OCI-LY7 (cell line): ENCODE data around the gene C1orf198. TPM values are rescaled to one million over a fixed set of nuclear protein-coding genes. Genes with fewer than 3 reads are reported as not detected.

Experiments
- BruUV-seq: library from RNA; stranded (reverse); fragments of 400-500 nt; replicated peaks from 2 replicates; lab custom pipeline; 2021; lab: Mats Ljungman, UMichigan
- CTCF ChIA-PET: fragments of 300-600 bp; sonication (Branson Sonifier 250); formaldehyde crosslinking; loops from one replicate; lab custom pipeline; 2022; ENCODE audit warnings: antibody characterized with exemption; ENCODE audit not compliant: unreplicated experiment; lab: Charles Lee
- POLR2A ChIA-PET: fragments of 300-600 bp; sonication (Branson Sonifier 250); formaldehyde crosslinking; loops from one replicate; lab custom pipeline; 2022; ENCODE audit warnings: antibody characterized with exemption; lab: Charles Lee
- DNase-seq: peaks from one replicate; pipeline ENCODE4 v3.0.0-alpha.2; 2015; ENCODE audit warnings: low spot score
- H2AFZ ChIP-seq: fragments of 200-600 bp; sonication (generic), shearing (Covaris generic); 2 replicates; pipeline ENCODE4 v1.6.1; 2014; ENCODE audit warnings: mild to moderate bottlenecking, antibody characterized with exemption, low read length, moderate library complexity
- H3K27ac ChIP-seq: fragments of 200-600 bp; sonication (generic); 2 replicates; pipeline ENCODE4 v1.5.1; 2014; ENCODE audit warnings: mixed run types, low read depth, mild to moderate bottlenecking, moderate library complexity, low read length, inconsistent platforms; ENCODE audit not compliant: poor library complexity, severe bottlenecking
- H3K36me3 ChIP-seq: fragments of 200-600 bp; sonication (generic); 2 replicates; pipeline ENCODE4 v1.6.1; 2014; ENCODE audit warnings: mild to moderate bottlenecking, antibody characterized with exemption, low read length, moderate library complexity, mixed read lengths; ENCODE audit not compliant: insufficient read depth
- H3K4me1 ChIP-seq: fragments of 200-600 bp; sonication (generic); 2 replicates; pipeline ENCODE4 v1.5.1; 2014; ENCODE audit warnings: mild to moderate bottlenecking, low read length; ENCODE audit not compliant: insufficient read depth, poor library complexity, severe bottlenecking
- H3K4me2 ChIP-seq: fragments of 200-600 bp; sonication (generic); 2 replicates; pipeline ENCODE4 v1.6.1; 2014; ENCODE audit warnings: mild to moderate bottlenecking, low read length
- H3K4me3 ChIP-seq: fragments of 200-600 bp; sonication (generic); 2 replicates; pipeline ENCODE4 v1.5.1; 2014; ENCODE audit warnings: mild to moderate bottlenecking, low read depth, low read length; ENCODE audit not compliant: poor library complexity, severe bottlenecking
- H3K79me2 ChIP-seq: fragments of 200-600 bp; sonication (generic); 2 replicates; pipeline ENCODE4 v1.6.1; 2016; ENCODE audit warnings: low read depth, mild to moderate bottlenecking, low read length, moderate library complexity, mixed read lengths; ENCODE audit not compliant: insufficient read depth
- H3K9me2 ChIP-seq: fragments of 200-600 bp; sonication (generic); 2 replicates; pipeline ENCODE4 v1.6.1; 2016; ENCODE audit warnings: mild to moderate bottlenecking, low read length, mixed read lengths; ENCODE audit not compliant: insufficient read depth
- H3K9me3 ChIP-seq: fragments of 200-600 bp; sonication (generic); 2 replicates; pipeline ENCODE4 v1.6.1; 2014; ENCODE audit warnings: mild to moderate bottlenecking, mixed run types, low read length, mixed read lengths
- H4K20me1 ChIP-seq: fragments of 200-600 bp; sonication (generic); 2 replicates; pipeline ENCODE4 v1.6.1; 2014; ENCODE audit warnings: mild to moderate bottlenecking, antibody characterized with exemption, low read length, moderate library complexity, mixed read lengths; ENCODE audit not compliant: insufficient read depth
- CTCF ChIP-seq: fragments of 200-600 bp; sonication (generic); conservative IDR thresholded peaks from 2 replicates; pipeline ENCODE4 v1.5.1; 2014; ENCODE audit warnings: mild to moderate bottlenecking, antibody characterized with exemption, low read length, moderate library complexity, mixed read lengths
- EZH2phosphoT487 ChIP-seq: fragments of 200-600 bp; sonication (generic); IDR thresholded peaks from 2 replicates; pipeline ENCODE4 v1.6.1; 2018; ENCODE audit warnings: low read depth, borderline replicate concordance, mild to moderate bottlenecking, mixed run types, antibody characterized with exemption, low read length, moderate library complexity, mixed read lengths
- intact Hi-C: fragments of 100-400 bp; cut with micrococcal nuclease; formaldehyde crosslinking; loops from one replicate; pipeline ENCODE4 v1.10.0; 2022; ENCODE audit not compliant: unreplicated experiment
- total RNA-seq, 2 experiments: library from RNA; depleted of rRNA in 1 of 2; stranded (reverse); fragments of >200 nt in 1 of 2; shearing (Covaris generic) in 1 of 2; gene quantifications; 2 replicates each; pipeline ENCODE4 v1.2.3, GENCODE V29; 2014 to 2022

Gene C1orf198
- total RNA-seq, 2 experiments from 2014 or later = 5.7 to 6.5 TPM

- DNase-seq = no peak
- Histone ChIP-seq H3K27ac (no peak overlapping the region), H3K4me1 (no peaks in the 10 kb centered on the region), H4K20me1 (no peaks in the 10 kb centered on the region), H2AFZ (no peak overlapping the region), H3K9me2 (no peaks in the 10 kb centered on the region), H3K4me2 (no peak overlapping the region), H3K9me3 (no peaks in the 10 kb centered on the region), H3K4me3 (no peak overlapping the region), H3K36me3 (no peaks in the 10 kb centered on the region), H3K79me2 (no peaks in the 10 kb centered on the region)
- intact Hi-C loops = no loop called here
- no TSS peak for BruUV-seq
- POLR2A ChIA-PET = no interaction called here
- no peak for TF ChIP-seq EZH2phosphoT487
- TF ChIP-seq CTCF = no peak
- CTCF ChIA-PET = no interaction called here
These were observed 78.3 kb downstream of the C1orf198 start for GRCh38 chr1:230790026-230790425.

- BruUV-seq = no TSS peak
- ChIA-PET POLR2A (interaction anchor here (0.7 kb wide), 1 partner anchor 13 kb away, joined by 3 read pairs; no protein-coding TSS in a partner anchor), CTCF (no interaction called here)
- Histone ChIP-seq H3K4me3 (no peak overlapping the region), H3K4me1 (no peaks in the 10 kb centered on the region), H2AFZ (no peak overlapping the region), H3K4me2 (no peak overlapping the region), H3K36me3 (no peaks in the 10 kb centered on the region), H3K9me2 (no peaks in the 10 kb centered on the region), H3K9me3 (no peaks in the 10 kb centered on the region), H3K79me2 (no peaks in the 10 kb centered on the region), H4K20me1 (no peaks in the 10 kb centered on the region), H3K27ac (no peak overlapping the region)
- TF ChIP-seq EZH2phosphoT487 = no peak
- no peak for TF ChIP-seq CTCF
- DNase-seq = no peak
- intact Hi-C loops = no loop called here
These were observed 79.6 kb downstream of the C1orf198 start for GRCh38 chr1:230788561-230789275.

- no peak overlapping the region for H3K4me3 ChIP-seq
- intact Hi-C loops = no loop called here
- H3K4me1 ChIP-seq = no peaks in the 10 kb centered on the region
- no peak overlapping the region for H2AFZ ChIP-seq
- H3K9me2 ChIP-seq = no peaks in the 10 kb centered on the region
- TF ChIP-seq CTCF (no peak), EZH2phosphoT487 (no peak)
- no peaks in the 10 kb centered on the region for H3K79me2 ChIP-seq
- POLR2A ChIA-PET = interaction anchor here (0.7 kb wide), 1 partner anchor 9 kb away, joined by 3 read pairs; no protein-coding TSS in a partner anchor
- CTCF ChIA-PET = no interaction called here
- H3K9me3 ChIP-seq = no peaks in the 10 kb centered on the region
- no peak for DNase-seq
- H3K4me2 ChIP-seq = no peak overlapping the region
- no peaks in the 10 kb centered on the region for H4K20me1 ChIP-seq
- H3K36me3 ChIP-seq = no peaks in the 10 kb centered on the region
- no peak overlapping the region for H3K27ac ChIP-seq
- no TSS peak for BruUV-seq
These were observed 80.8 kb downstream of the C1orf198 start for GRCh38 chr1:230787471-230787870.
